Camera-type eye (tissue), 1 donor: ENCODE data around the gene CFAP221. TPM values are rescaled to one million over a fixed set of nuclear protein-coding genes. Genes with fewer than 3 reads are reported as not detected.

Source experiments
- total RNA-seq: library from RNA; depleted of rRNA; stranded (reverse); fragments of >200 nt; gene quantifications from one replicate; pipeline ENCODE4 v1.2.3, GENCODE V29; 2014

The CFAP221 gene
- total RNA-seq: 4.1 TPM

GRCh38 chr2:119544075-119544938 is at the start of gene CFAP221:
Gene CFAP221, plus strand, starts transcription at chr2:119544449. Its CDS starts 1,683 bp downstream, at chr2:119546132.

DNA sequence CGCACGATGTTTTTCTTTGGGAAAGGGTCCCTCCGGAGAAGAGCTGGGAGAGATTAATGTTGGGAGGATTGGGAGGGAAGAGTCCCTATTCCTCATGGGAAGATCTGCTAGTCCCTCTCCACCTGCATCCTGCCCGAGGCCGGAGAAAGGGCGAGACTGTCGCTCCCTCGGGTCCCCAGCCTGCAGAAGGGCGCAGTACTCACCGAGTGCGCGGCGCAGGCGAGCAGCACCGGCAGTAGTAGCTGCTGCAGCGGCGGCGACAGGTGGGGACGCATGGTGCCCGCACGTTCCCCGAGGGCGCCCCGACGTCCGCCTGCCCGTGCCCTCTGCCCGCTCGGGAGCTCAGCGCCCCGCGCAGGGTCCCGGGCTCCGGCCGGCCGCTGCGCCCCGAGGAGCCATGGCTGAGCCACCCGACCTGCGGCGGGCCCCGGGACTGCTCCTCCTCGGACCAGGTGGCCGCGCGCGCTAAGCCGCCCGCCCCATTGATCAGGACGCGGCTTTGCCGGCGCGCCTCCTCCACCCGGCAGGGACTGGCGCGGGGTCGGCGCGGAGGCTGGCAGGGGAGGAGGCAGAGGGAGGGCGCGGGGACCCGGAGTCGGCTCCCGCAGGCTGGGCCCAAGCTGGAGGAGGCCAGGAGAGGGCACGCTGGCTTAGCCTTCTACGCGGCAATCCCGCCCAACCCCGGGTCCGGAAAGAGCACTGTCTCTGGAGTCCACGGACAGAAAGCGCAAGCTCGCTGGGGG is 20.1 kb upstream of the CFAP221 start, which contains the start of gene SCTR:
Gene SCTR (minus strand): TSS at position 532 of the 743 bp plus-strand sequence. CDS start 257 bp downstream, at position 275.

Other genes with a start within 250 kb of the CFAP221 start
- 19.1 TPM for gene C2orf76, start 177.6 kb upstream of the CFAP221 start, total RNA-seq
- 91.2 TPM for gene DBI, start 177.5 kb upstream of the CFAP221 start, total RNA-seq
- 5.1 TPM for gene TMEM37, start 112.6 kb upstream of the CFAP221 start, total RNA-seq
- not detected for gene SCTR, start 20.0 kb upstream of the CFAP221 start, total RNA-seq
- 18.2 TPM for gene TMEM177, start 134.8 kb downstream of the CFAP221 start, total RNA-seq
- gene PTPN4, start 215.5 kb downstream of the CFAP221 start, total RNA-seq: 129 TPM